Endothelial cell of umbilical vein (primary cell): ENCODE data around the gene DRD4. TPM values are rescaled to one million over a fixed set of nuclear protein-coding genes. Genes with fewer than 3 reads are reported as not detected.

ENCODE experiments used
- BruUV-seq: library from RNA; stranded (reverse); fragments of 400-500 nt; replicated peaks from 2 replicates; lab custom pipeline; 2021; lab: Mats Ljungman, UMichigan
- CTCF ChIA-PET: fragments of 300-600, 350-600 bp; sonication (Branson Sonifier 250); formaldehyde crosslinking; loops from one replicate; lab custom pipeline; 2021; ENCODE audit warnings: antibody characterized with exemption, inconsistent platforms; lab: Charles Lee
- POLR2A ChIA-PET: fragments of 300-600, 350-600 bp; sonication (Branson Sonifier 250); formaldehyde crosslinking; loops from one replicate; lab custom pipeline; 2021; ENCODE audit warnings: antibody characterized with exemption, inconsistent platforms; lab: Charles Lee
- DNase-seq: peaks from one replicate; pipeline ENCODE4 v3.0.0-alpha.2; 2011; ENCODE audit warnings: low read depth, low spot score
- FAIRE-seq: peaks from 2 replicates; lab custom pipeline; 2011; peaks lifted over from hg19 to GRCh38; lab: Jason Lieb, UNC
- H2AFZ ChIP-seq: 2 replicates; pipeline ENCODE4 v1.6.0; 2012; ENCODE audit warnings: low read depth, low read length, control low read depth, inconsistent platforms
- H3K27ac ChIP-seq: 2 replicates; pipeline ENCODE4 v1.5.1; 2011; ENCODE audit warnings: low read depth, mild to moderate bottlenecking, control low read depth, low read length, moderate library complexity; ENCODE audit not compliant: insufficient read depth
- H3K27me3 ChIP-seq, 2 experiments: 2 replicates each; pipeline versions ENCODE4 v1.6.0 to v1.6.1; 2011; ENCODE audit warnings: low read length in 2 of 2, mixed read lengths in 1 of 2; ENCODE audit not compliant: control insufficient read depth in 2 of 2, insufficient read depth in 2 of 2
- H3K36me3 ChIP-seq, 2 experiments: 2 replicates in 1 of 2; 3 replicates in 1 of 2; pipeline ENCODE4 v1.5.1; 2011; ENCODE audit warnings: low read length in 2 of 2, mild to moderate bottlenecking in 1 of 2, moderate library complexity in 1 of 2; ENCODE audit not compliant: control insufficient read depth in 2 of 2, insufficient read depth in 2 of 2; ENCODE audit errors: extremely low read depth in 1 of 2
- H3K4me1 ChIP-seq: 3 replicates; pipeline ENCODE4 v1.5.1; 2011; ENCODE audit warnings: mild to moderate bottlenecking, low read length; ENCODE audit not compliant: control insufficient read depth, insufficient read depth; ENCODE audit errors: extremely low read depth
- H3K4me2 ChIP-seq: 2 replicates; pipeline ENCODE4 v1.6.1; 2011; ENCODE audit warnings: low read length, control low read depth, mixed read lengths; ENCODE audit not compliant: insufficient read depth
- H3K4me3 ChIP-seq, 3 experiments: fragments of 200-600 bp in 1 of 3; sonication (generic), shearing (Covaris generic) in 1 of 3; replicated peaks in 1 of 3; 2 replicates each; pipeline ENCODE4 v1.5.1; 2011 to 2016; ENCODE audit warnings: control low read depth in 3 of 3, low read length in 3 of 3, mild to moderate bottlenecking in 2 of 3, inconsistent platforms in 1 of 3, low read depth in 1 of 3, moderate library complexity in 1 of 3; ENCODE audit not compliant: insufficient read depth in 1 of 3
- H3K79me2 ChIP-seq: 2 replicates; pipeline ENCODE4 v1.6.0; 2012; ENCODE audit warnings: low read length, inconsistent platforms; ENCODE audit not compliant: control insufficient read depth, insufficient read depth
- H3K9ac ChIP-seq: replicated peaks from 2 replicates; pipeline ENCODE3; 2011; ENCODE audit warnings: low read length, control low read depth; ENCODE audit not compliant: insufficient read depth; ENCODE audit errors: extremely low read depth
- H3K9me1 ChIP-seq: replicated peaks from 3 replicates; pipeline ENCODE4 v1.6.0; 2011; ENCODE audit warnings: mild to moderate bottlenecking, low read length; ENCODE audit not compliant: control insufficient read depth, insufficient read depth; ENCODE audit errors: extremely low read depth
- H3K9me3 ChIP-seq: replicated peaks from 2 replicates; pipeline ENCODE4 v1.5.1; 2012; ENCODE audit warnings: low read length, inconsistent platforms; ENCODE audit not compliant: control insufficient read depth, insufficient read depth
- H4K20me1 ChIP-seq: replicated peaks from 2 replicates; pipeline ENCODE3; 2011; ENCODE audit warnings: mild to moderate bottlenecking, low read length; ENCODE audit not compliant: control insufficient read depth, insufficient read depth; ENCODE audit errors: extremely low read depth
- CTCF ChIP-seq, 2 donors: IDR thresholded peaks; 1 replicate in 1 of 2; 2 replicates in 1 of 2; pipeline ENCODE4 v1.5.1; 2011; ENCODE audit warnings: low read length in 2 of 2, mild to moderate bottlenecking in 2 of 2, moderate library complexity in 2 of 2, control low read depth in 1 of 2, inconsistent platforms in 1 of 2, low read depth in 1 of 2; ENCODE audit not compliant: insufficient read depth in 1 of 2; ENCODE audit errors: extremely low read depth in 1 of 2
- EZH2 ChIP-seq: IDR thresholded peaks from 2 replicates; pipeline ENCODE4 v1.6.1; 2012; ENCODE audit warnings: borderline replicate concordance, low read depth, mild to moderate bottlenecking, moderate library complexity, low read length, inconsistent platforms; ENCODE audit not compliant: severe bottlenecking
- FOS ChIP-seq: IDR thresholded peaks from 2 replicates; pipeline ENCODE4 v1.6.1; 2011; ENCODE audit warnings: mild to moderate bottlenecking, low read length, moderate library complexity, borderline replicate concordance; ENCODE audit not compliant: insufficient read depth
- GATA2 ChIP-seq: IDR thresholded peaks from 2 replicates; pipeline ENCODE4 v1.7.0; 2011; ENCODE audit warnings: low read depth, mild to moderate bottlenecking, moderate library complexity, mixed read lengths, low read length; ENCODE audit not compliant: insufficient read length, insufficient read depth
- JUN ChIP-seq: IDR thresholded peaks from 2 replicates; pipeline ENCODE4 v1.6.1; 2011; ENCODE audit warnings: borderline replicate concordance, low read depth; ENCODE audit not compliant: insufficient read length, insufficient read depth
- MAX ChIP-seq: IDR thresholded peaks from 2 replicates; pipeline ENCODE4 v1.6.1; 2011; ENCODE audit not compliant: insufficient read depth, insufficient read length
- MYC ChIP-seq: IDR thresholded peaks from one replicate; pipeline ENCODE4 v1.6.1; 2011; ENCODE audit warnings: mild to moderate bottlenecking, low read depth, low read length
- POLR2A ChIP-seq: IDR thresholded peaks from 2 replicates; pipeline ENCODE4 v1.6.1; 2012; ENCODE audit warnings: low read depth, mild to moderate bottlenecking, control low read depth, low read length
- POLR2AphosphoS5 ChIP-seq: IDR thresholded peaks from 2 replicates; pipeline ENCODE4 v1.6.1; 2012; ENCODE audit warnings: low read depth, mild to moderate bottlenecking, control low read depth, low read length, moderate library complexity; ENCODE audit not compliant: insufficient read depth
- dilution Hi-C: fragments of 300-500 bp; cut with MboI; formaldehyde crosslinking; loops from one replicate; pipeline ENCODE4 v1.15.0; 2019; ENCODE audit warnings: low sequenced_read_pairs; ENCODE audit not compliant: extremely low pct_ligation_motif_present
- intact Hi-C: fragments of 100-400 bp; cut with micrococcal nuclease; formaldehyde crosslinking; loops from one replicate; pipeline ENCODE4 v1.10.0; 2022
- polyA plus RNA-seq, 4 experiments: library from polyadenylated mRNA; depleted of rRNA in 3 of 4; stranded (reverse) in 3 of 4; unstranded in 1 of 4; fragments of >200 nt; gene quantifications; 2 replicates each; pipeline versions ENCODE4 v1.2.1 to v1.2.3, GENCODE V29; 2011 to 2012; ENCODE audit warnings: missing spikeins in 1 of 4
- total RNA-seq: library from RNA; stranded (reverse); gene quantifications from 2 replicates; pipeline ENCODE4 v1.2.3, GENCODE V29; 2021

DRD4 gene
- total and polyA plus RNA-seq, 2 donors (not counting 3 experiments of a cell fraction or from before 2014, with no cell fraction given): 0.24 TPM; not detected in 1

GRCh38 chr11:592918-593317 lies 44.2 kb upstream of the DRD4 start:
- Histone ChIP-seq H3K9me3 (no peaks in the 10 kb centered on the region), H3K4me2 (no peak overlapping the region), H3K79me2 (peaks cover 9% of the 10 kb centered on the region), H4K20me1 (no peaks in the 10 kb centered on the region), H3K36me3 (peaks cover 24 to 47% of the 10 kb centered on the region in 2 experiments), H3K4me3 (no peak overlapping the region), H3K27me3 (no peaks in the 10 kb centered on the region), H3K9ac (no peak overlapping the region), H3K27ac (no peak overlapping the region), H2AFZ (no peak overlapping the region), H3K9me1 (no peaks in the 10 kb centered on the region), H3K4me1 (peaks cover 2% of the 10 kb centered on the region)
- BruUV-seq: no TSS peak
- dilution Hi-C loops: no loop called here
- TF ChIP-seq CTCF (IDR thresholded peaks at IDR 0.05; ENCODE audit: extremely low read depth in 1 of 2, insufficient read depth in 1 of 2, low read depth in 1 of 2, low read length in 2 of 2) (no peak), MAX (no peak)
- intact Hi-C loops: no loop called here
- DNase-seq (no peak), FAIRE-seq (no peak)
- ChIA-PET POLR2A (no interaction called here), CTCF (no interaction called here)

GRCh38 chr11:593347-593746 lies 43.7 kb upstream of the DRD4 start:
- H3K9me3 ChIP-seq: no peaks in the 10 kb centered on the region
- no peak overlapping the region for H3K27ac ChIP-seq
- H3K4me1 ChIP-seq: no peaks in the 10 kb centered on the region
- dilution Hi-C loops: no loop called here
- DNase-seq (no peak), FAIRE-seq (no peak)
- H3K4me2 ChIP-seq: no peak overlapping the region
- H3K4me3 ChIP-seq: no peak overlapping the region
- H4K20me1 ChIP-seq: no peaks in the 10 kb centered on the region
- no TSS peak for BruUV-seq
- POLR2A ChIA-PET: no interaction called here
- no peak overlapping the region for H3K9ac ChIP-seq
- H3K79me2 ChIP-seq: peaks cover 7% of the 10 kb centered on the region
- TF ChIP-seq POLR2A: no peak
- no peak for TF ChIP-seq GATA2
- TF ChIP-seq CTCF (IDR thresholded peaks at IDR 0.05; ENCODE audit: extremely low read depth in 1 of 2, insufficient read depth in 1 of 2, low read depth in 1 of 2, low read length in 2 of 2): no peak
- TF ChIP-seq JUN: no peak
- TF ChIP-seq MYC: no peak
- no peak for TF ChIP-seq EZH2
- no peak for TF ChIP-seq MAX
- no peak for TF ChIP-seq FOS
- no peak for TF ChIP-seq POLR2AphosphoS5
- intact Hi-C loops: no loop called here
- H3K27me3 ChIP-seq: no peaks in the 10 kb centered on the region
- H3K9me1 ChIP-seq: no peaks in the 10 kb centered on the region
- H3K36me3 ChIP-seq: peaks cover 24 to 48% of the 10 kb centered on the region in 2 experiments
- CTCF ChIA-PET: no interaction called here
- H2AFZ ChIP-seq: no peak overlapping the region
